ENCODE data around the gene PHLDB2. TPM values are rescaled to one million over a fixed set of nuclear protein-coding genes. Genes with fewer than 3 reads are reported as not detected.

PHLDB2 gene
- polyA plus RNA-seq, 1 experiment, result 15.9 TPM

DNA sequence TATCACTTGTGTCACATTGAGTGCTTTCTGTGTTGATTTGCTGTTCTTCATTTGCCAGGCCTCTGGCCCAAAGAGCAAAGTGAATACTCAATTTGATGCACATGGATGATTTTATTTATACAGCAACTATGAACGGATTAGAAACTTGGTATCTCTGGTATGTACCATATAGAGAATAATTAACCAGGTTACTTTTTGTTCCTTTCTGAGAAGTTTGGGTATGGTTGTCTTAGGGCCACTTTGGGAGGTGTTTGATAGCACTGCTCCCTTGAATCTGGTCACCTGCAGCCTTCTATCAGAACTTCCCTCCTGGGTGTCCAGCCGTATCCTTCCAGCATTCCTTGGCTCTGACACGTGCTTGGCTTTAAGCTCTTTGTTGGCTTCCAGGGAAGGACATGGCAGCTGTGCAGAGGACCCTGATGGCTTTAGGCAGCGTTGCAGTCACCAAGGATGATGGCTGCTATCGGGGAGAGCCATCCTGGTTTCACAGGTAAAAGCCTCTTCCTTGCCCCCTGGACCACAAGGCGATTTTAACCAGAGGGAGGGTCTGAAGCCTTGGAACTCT, 152.4 kb downstream of the PHLDB2 start:
- H3K4me3 ChIP-seq (ENCODE audit: low read depth, low read length), result no peak overlapping the region
- no peaks in the 10 kb centered on the region for H3K27me3 ChIP-seq (ENCODE audit: control insufficient read depth, insufficient read depth, low read length)
- no peak for TF ChIP-seq CTCF (IDR thresholded peaks at IDR 0.05; ENCODE audit: low read depth, low read length)
- H3K9me3 ChIP-seq (ENCODE audit: control insufficient read depth, insufficient read depth, low read length), result no peaks in the 10 kb centered on the region
- H3K27ac ChIP-seq (ENCODE audit: low read depth, low read length), result no peak overlapping the region
- CTCF ChIA-PET, result interaction anchor here (0.7 to 5.4 kb wide), 7 partner anchors 12 to 342 kb away, joined by 3 to 169 read pairs (median 51); partner anchors contain the start of gene TAGLN3
- no peak for DNase-seq (ENCODE audit: low read depth, low spot score)
- POLR2A ChIA-PET, result no interaction called here

- ChIA-PET POLR2A (interaction anchor here (0.7 kb wide), 1 partner anchor 9 kb away, joined by 3 read pairs; no protein-coding TSS in a partner anchor), CTCF (interaction anchor here (0.7 to 5.4 kb wide), 17 partner anchors 11 to 435 kb away, joined by 3 to 169 read pairs (median 17); partner anchors contain the start of genes ABHD10, TAGLN3 and TMPRSS7)
- Histone ChIP-seq H3K27ac (ENCODE audit: low read depth, low read length) (no peak overlapping the region), H3K9me3 (ENCODE audit: control insufficient read depth, insufficient read depth, low read length) (no peaks in the 10 kb centered on the region), H3K27me3 (ENCODE audit: control insufficient read depth, insufficient read depth, low read length) (no peaks in the 10 kb centered on the region), H3K4me3 (ENCODE audit: low read depth, low read length) (no peak overlapping the region)
- TF ChIP-seq CTCF (IDR thresholded peaks at IDR 0.05; ENCODE audit: low read depth, low read length), result no peak
- no peak for DNase-seq (ENCODE audit: low read depth, low spot score)
Measured at GRCh38 chr3:112012205-112012992, 153.3 kb downstream of the PHLDB2 start.

- Histone ChIP-seq H3K27ac (ENCODE audit: low read depth, low read length) (no peak overlapping the region), H3K9me3 (ENCODE audit: control insufficient read depth, insufficient read depth, low read length) (no peaks in the 10 kb centered on the region), H3K27me3 (ENCODE audit: control insufficient read depth, insufficient read depth, low read length) (no peaks in the 10 kb centered on the region), H3K4me3 (ENCODE audit: low read depth, low read length) (no peak overlapping the region)
- ChIA-PET POLR2A (interaction anchor here (0.6 to 0.9 kb wide), 3 partner anchors 10 to 49 kb away, joined by 3 to 5 read pairs (median 4); partner anchors contain the start of gene ABHD10), CTCF (interaction anchor here (0.6 to 5.4 kb wide), 45 partner anchors 11 to 435 kb away, joined by 3 to 169 read pairs (median 5); partner anchors contain the start of genes ABHD10, TAGLN3 and TMPRSS7)
- peak; percentile 82 for TF ChIP-seq CTCF (IDR thresholded peaks at IDR 0.05; ENCODE audit: low read depth, low read length)
- peak; percentile 55 for DNase-seq (ENCODE audit: low read depth, low spot score)
Measured at GRCh38 chr3:112013058-112013783, 154.2 kb downstream of the PHLDB2 start.

DNA sequence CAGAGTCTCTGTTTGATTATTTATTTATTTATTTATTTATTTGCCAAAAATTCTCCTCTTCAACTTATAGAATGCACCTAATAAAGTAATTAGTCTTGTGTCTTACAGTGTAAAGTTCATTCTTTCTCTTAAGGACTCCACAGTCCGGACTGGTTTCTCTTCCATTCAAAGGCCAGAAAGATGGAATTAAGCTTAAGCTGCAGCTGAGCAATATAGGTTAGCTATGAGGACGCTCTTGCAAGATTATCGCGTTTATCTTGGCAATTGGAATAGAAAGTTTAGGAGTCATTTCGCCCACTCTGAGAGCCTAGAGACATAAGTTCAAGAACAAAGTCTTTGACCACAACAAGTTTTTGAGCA, 154.7 kb downstream of the PHLDB2 start:
- H3K27me3 ChIP-seq (ENCODE audit: control insufficient read depth, insufficient read depth, low read length), result no peaks in the 10 kb centered on the region
- TF ChIP-seq CTCF (IDR thresholded peaks at IDR 0.05; ENCODE audit: low read depth, low read length), result no peak
- no peak overlapping the region for H3K27ac ChIP-seq (ENCODE audit: low read depth, low read length)
- DNase-seq (ENCODE audit: low read depth, low spot score), result no peak
- no peak overlapping the region for H3K4me3 ChIP-seq (ENCODE audit: low read depth, low read length)
- ChIA-PET POLR2A (interaction anchor here (0.6 to 0.9 kb wide), 3 partner anchors 10 to 49 kb away, joined by 3 to 5 read pairs (median 4); partner anchors contain the start of gene ABHD10), CTCF (interaction anchor here (0.6 to 5.4 kb wide), 43 partner anchors 10 to 436 kb away, joined by 3 to 169 read pairs (median 5); partner anchors contain the start of genes ABHD10, TAGLN3 and TMPRSS7)
- H3K9me3 ChIP-seq (ENCODE audit: control insufficient read depth, insufficient read depth, low read length), result no peaks in the 10 kb centered on the region
